NCI-H1930 (cell line): ENCODE measurements around the gene KLF13.

Source experiments
- DNase-seq, 2 experiments: peaks; one replicate each; lab custom pipeline; 2025; lab: John Stamatoyannopoulos, UW

KLF13 gene

GRCh38 chr15:31332020-31332680 lies 5.5 kb downstream of the KLF13 start:
- no peak for DNase-seq

- DNase-seq: no peak
Observed at GRCh38 chr15:31332681-31333071, 6.0 kb downstream of the KLF13 start.

- DNase-seq: no peak
Observed at GRCh38 chr15:31333119-31333518, 6.5 kb downstream of the KLF13 start.

- DNase-seq: no peak
Observed at GRCh38 chr15:31333820-31334219, 7.2 kb downstream of the KLF13 start.

GRCh38 chr15:31335989-31336592 lies 9.5 kb downstream of the KLF13 start:
- DNase-seq: no peak

- DNase-seq: no peak
Observed at GRCh38 chr15:31336593-31337295, 10.1 kb downstream of the KLF13 start.

- no peak for DNase-seq
Observed at GRCh38 chr15:31337352-31338031, 10.9 kb downstream of the KLF13 start.

- no peak for DNase-seq
Observed at GRCh38 chr15:31338318-31338878, 11.8 kb downstream of the KLF13 start.

GRCh38 chr15:31338879-31339557 lies 12.4 kb downstream of the KLF13 start:
- DNase-seq: no peak

- DNase-seq: no peak
Observed at GRCh38 chr15:31339558-31339895, 12.9 kb downstream of the KLF13 start.

GRCh38 chr15:31340047-31340446 lies 13.4 kb downstream of the KLF13 start:
- no peak for DNase-seq

- no peak for DNase-seq
Observed at GRCh38 chr15:31340592-31340991, 14.0 kb downstream of the KLF13 start.

- DNase-seq: no peak
Observed at GRCh38 chr15:31341071-31341470, 14.4 kb downstream of the KLF13 start.

- no peak for DNase-seq
Observed at GRCh38 chr15:31341496-31342195, 15.0 kb downstream of the KLF13 start.

GRCh38 chr15:31342381-31342780 lies 15.7 kb downstream of the KLF13 start:
- DNase-seq: no peak

- DNase-seq: no peak
Observed at GRCh38 chr15:31342781-31343626, 16.4 kb downstream of the KLF13 start.

- no peak for DNase-seq
Observed at GRCh38 chr15:31343831-31344230, 17.2 kb downstream of the KLF13 start.

GRCh38 chr15:31344266-31344665 lies 17.6 kb downstream of the KLF13 start:
- no peak for DNase-seq

GRCh38 chr15:31344823-31345605 lies 18.4 kb downstream of the KLF13 start:
- no peak for DNase-seq
